Tibial artery (tissue), 4 donors: ENCODE data around the gene AGRN.

ENCODE experiments used
- DNase-seq, 2 donors: peaks; one replicate each; pipeline ENCODE4 v3.0.0-alpha.2; 2019
- H3K27ac ChIP-seq, 2 donors: fragments of 200-600 bp; sonication (generic) in 1 of 2; 1 replicate in 1 of 2; 2 replicates in 1 of 2; pipeline ENCODE4 v1.5.1; 2018 to 2019; ENCODE audit warnings: mild to moderate bottlenecking in 1 of 2
- H3K27me3 ChIP-seq, 2 donors: fragments of 200-600 bp; sonication (generic) in 1 of 2; one replicate each; pipeline versions ENCODE4 v1.5.1 to v1.6.0; 2016 to 2019
- H3K36me3 ChIP-seq, 3 donors: fragments of 200-600 bp; sonication (generic) in 2 of 3; one replicate each; pipeline ENCODE4 v1.5.1; 2016 to 2019; ENCODE audit warnings: mild to moderate bottlenecking in 2 of 3
- H3K4me1 ChIP-seq, 4 donors: fragments of 200-600 bp; sonication (generic) in 2 of 4; 1 replicate in 3 of 4; 2 replicates in 1 of 4; pipeline ENCODE4 v1.5.1; 2016 to 2019
- H3K4me3 ChIP-seq, 2 donors: fragments of 200-600 bp; sonication (generic) in 1 of 2; 1 replicate in 1 of 2; 2 replicates in 1 of 2; pipeline ENCODE4 v1.5.1; 2018 to 2019; ENCODE audit warnings: mild to moderate bottlenecking in 2 of 2
- H3K9me3 ChIP-seq, 3 donors: fragments of 200-600 bp; sonication (generic) in 1 of 3; one replicate each; pipeline ENCODE4 v1.5.1; 2016 to 2019
- intact Hi-C: fragments of 100-400 bp; cut with DNase I; formaldehyde crosslinking; loops from one replicate; pipeline ENCODE4 v1.15.0; 2023; ENCODE audit warnings: low total_unique reads
- TF ChIP-seq, protein P1 (sequence below), 2 experiments: fragments of 200-600 bp in 1 of 2; fragments of 450-650 bp in 1 of 2; IDR thresholded peaks; one replicate each; pipeline ENCODE4 v1.5.1; 2017 to 2019; ENCODE audit warnings: antibody characterized with exemption in 2 of 2, mild to moderate bottlenecking in 1 of 2, moderate library complexity in 1 of 2

The AGRN gene

GRCh38 chr1:1033731-1034438, 14.0 kb downstream of the AGRN start:
- H3K4me1 ChIP-seq = peaks cover 0 to 23% (median 19%) of the 10 kb centered on the region in 4 donors
- peaks cover 3 to 70% of the 10 kb centered on the region in 2 donors for H3K27me3 ChIP-seq
- TF ChIP-seq, protein P1, sequence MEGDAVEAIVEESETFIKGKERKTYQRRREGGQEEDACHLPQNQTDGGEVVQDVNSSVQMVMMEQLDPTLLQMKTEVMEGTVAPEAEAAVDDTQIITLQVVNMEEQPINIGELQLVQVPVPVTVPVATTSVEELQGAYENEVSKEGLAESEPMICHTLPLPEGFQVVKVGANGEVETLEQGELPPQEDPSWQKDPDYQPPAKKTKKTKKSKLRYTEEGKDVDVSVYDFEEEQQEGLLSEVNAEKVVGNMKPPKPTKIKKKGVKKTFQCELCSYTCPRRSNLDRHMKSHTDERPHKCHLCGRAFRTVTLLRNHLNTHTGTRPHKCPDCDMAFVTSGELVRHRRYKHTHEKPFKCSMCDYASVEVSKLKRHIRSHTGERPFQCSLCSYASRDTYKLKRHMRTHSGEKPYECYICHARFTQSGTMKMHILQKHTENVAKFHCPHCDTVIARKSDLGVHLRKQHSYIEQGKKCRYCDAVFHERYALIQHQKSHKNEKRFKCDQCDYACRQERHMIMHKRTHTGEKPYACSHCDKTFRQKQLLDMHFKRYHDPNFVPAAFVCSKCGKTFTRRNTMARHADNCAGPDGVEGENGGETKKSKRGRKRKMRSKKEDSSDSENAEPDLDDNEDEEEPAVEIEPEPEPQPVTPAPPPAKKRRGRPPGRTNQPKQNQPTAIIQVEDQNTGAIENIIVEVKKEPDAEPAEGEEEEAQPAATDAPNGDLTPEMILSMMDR (IDR thresholded peaks at IDR 0.05) = no peak
- H3K27ac ChIP-seq = no peak overlapping the region
- intact Hi-C loops = loop anchor here (2.0 kb wide), 1 partner anchor 29 kb away; no protein-coding TSS in a partner anchor
- no peak for DNase-seq
- H3K36me3 ChIP-seq = peaks cover 0 to 5% (median 0%) of the 10 kb centered on the region in 3 donors
- H3K9me3 ChIP-seq = no peaks in the 10 kb centered on the region
- H3K4me3 ChIP-seq = peak overlapping the region; percentile 40 to 58

GRCh38 chr1:1034439-1034781, 14.5 kb downstream of the AGRN start:
- Histone ChIP-seq H3K9me3 (no peaks in the 10 kb centered on the region), H3K4me1 (peaks cover 0 to 27% (median 20%) of the 10 kb centered on the region in 4 donors), H3K4me3 (no peak overlapping the region), H3K27me3 (peaks cover 3 to 74% of the 10 kb centered on the region in 2 donors), H3K27ac (no peak overlapping the region), H3K36me3 (peaks cover 0 to 5% (median 0%) of the 10 kb centered on the region in 3 donors)
- DNase-seq = no peak
- TF ChIP-seq, protein P1 (IDR thresholded peaks at IDR 0.05) = no peak
- intact Hi-C loops = loop anchor here (2.0 kb wide), 1 partner anchor 28 kb away; no protein-coding TSS in a partner anchor

- Histone ChIP-seq H3K4me1 (peaks cover 6 to 37% (median 30%) of the 10 kb centered on the region in 4 donors), H3K36me3 (peaks cover 0 to 5% (median 0%) of the 10 kb centered on the region in 3 donors), H3K9me3 (no peaks in the 10 kb centered on the region), H3K4me3 (no peak overlapping the region), H3K27ac (no peak overlapping the region), H3K27me3 (peaks cover 3 to 74% of the 10 kb centered on the region in 2 donors)
- intact Hi-C loops = loop anchor here (2.0 kb wide), 1 partner anchor 27 kb away; no protein-coding TSS in a partner anchor
- DNase-seq = no peak
- TF ChIP-seq, protein P1 (IDR thresholded peaks at IDR 0.05) = no peak
These were observed 15.5 kb downstream of the AGRN start for GRCh38 chr1:1035291-1035943.

DNA sequence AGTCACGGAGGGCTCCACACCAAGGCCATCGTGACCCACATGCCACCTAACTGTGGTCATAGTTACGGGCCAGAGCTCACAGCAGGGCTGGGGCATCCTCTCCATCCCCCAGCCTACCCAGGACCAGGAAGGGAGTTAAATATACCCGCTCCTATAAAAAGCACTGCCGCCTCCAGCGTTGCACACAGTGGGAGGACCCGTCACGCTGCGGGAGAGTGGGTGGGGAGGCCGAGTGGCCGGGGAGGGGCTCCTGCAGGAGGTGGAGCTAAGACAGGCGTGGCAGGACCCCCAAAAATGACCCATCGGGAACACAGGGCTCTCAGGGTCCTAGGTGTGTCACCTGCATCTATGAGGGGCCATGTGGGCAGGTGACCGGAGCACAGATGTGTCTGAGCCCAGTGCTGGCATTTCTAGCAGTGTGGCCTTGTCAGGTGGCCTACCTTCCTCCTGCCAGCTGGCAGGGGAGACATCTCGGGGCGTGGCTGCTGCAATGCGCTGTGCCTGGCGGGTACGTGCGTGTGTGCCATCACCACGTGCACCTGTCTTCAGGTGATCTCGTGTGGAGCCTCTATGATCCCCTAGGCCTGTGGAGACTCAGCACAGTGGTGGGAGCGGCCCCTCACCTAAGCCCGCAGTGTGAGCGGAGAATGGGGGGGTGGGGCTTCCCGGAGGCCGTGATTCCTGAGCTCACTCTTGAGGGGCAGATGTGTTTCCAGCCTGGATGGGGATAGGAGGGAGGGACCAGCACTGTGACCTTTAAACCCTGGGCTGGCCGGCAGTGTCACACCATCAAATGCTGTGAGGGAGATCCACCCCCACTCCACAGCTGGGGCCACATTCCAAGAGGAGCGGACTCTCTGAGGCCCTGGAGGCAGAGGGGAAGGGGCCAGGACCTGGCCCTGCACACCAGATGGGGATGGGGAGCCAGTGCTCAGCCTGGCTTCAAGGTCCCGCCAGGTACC, 17.7 kb downstream of the AGRN start:
- intact Hi-C loops = no loop called here
- Histone ChIP-seq H3K9me3 (no peaks in the 10 kb centered on the region), H3K27me3 (peaks cover 3 to 58% of the 10 kb centered on the region in 2 donors), H3K27ac (no peak overlapping the region), H3K36me3 (peaks cover 0 to 8% (median 0%) of the 10 kb centered on the region in 3 donors), H3K4me3 (no peak overlapping the region), H3K4me1 (peaks cover 6 to 34% (median 31%) of the 10 kb centered on the region in 4 donors)
- TF ChIP-seq, protein P1 (IDR thresholded peaks at IDR 0.05) = no peak
- no peak for DNase-seq

GRCh38 chr1:1038694-1039093, 18.8 kb downstream of the AGRN start:
- Histone ChIP-seq H3K4me1 (peaks cover 6 to 24% (median 20%) of the 10 kb centered on the region in 4 donors), H3K9me3 (no peaks in the 10 kb centered on the region), H3K4me3 (no peak overlapping the region), H3K36me3 (peaks cover 0 to 16% (median 0%) of the 10 kb centered on the region in 3 donors), H3K27ac (no peak overlapping the region), H3K27me3 (peaks cover 0 to 48% of the 10 kb centered on the region in 2 donors)
- intact Hi-C loops = no loop called here
- TF ChIP-seq, protein P1 (IDR thresholded peaks at IDR 0.05) = no peak
- DNase-seq = no peak
